Measurements from ENCODE around the gene GALNTL6.
"Not testable (repeated sequence)": the region's sequence is repeated elsewhere in the genome, so short reads cannot be mapped to it uniquely, and the experiment has no call there.

The GALNTL6 gene

GRCh38 chr4:172912468-172912867 lies 1099.3 kb downstream of the GALNTL6 start:
- H3K27ac Mint-ChIP-seq; H3K9me3 Mint-ChIP-seq; H3K27me3 Mint-ChIP-seq (ENCODE audit: low read depth); H3K4me1 Mint-ChIP-seq (ENCODE audit: low read depth); H3K36me3 Mint-ChIP-seq (ENCODE audit: low read depth); H3K4me3 Mint-ChIP-seq; DNase-seq (ENCODE audit: low spot score): not testable (repeated sequence)

- not testable (repeated sequence) for H3K9me3 Mint-ChIP-seq; DNase-seq (ENCODE audit: low spot score); H3K27me3 Mint-ChIP-seq (ENCODE audit: low read depth); H3K27ac Mint-ChIP-seq; H3K4me3 Mint-ChIP-seq; H3K4me1 Mint-ChIP-seq (ENCODE audit: low read depth); H3K36me3 Mint-ChIP-seq (ENCODE audit: low read depth)
Observed at GRCh38 chr4:172917403-172917802, 1104.2 kb downstream of the GALNTL6 start.

- no peaks in the 10 kb centered on the region for H3K4me1 Mint-ChIP-seq (ENCODE audit: low read depth)
- H3K9me3 Mint-ChIP-seq = no peaks in the 10 kb centered on the region
- H3K27me3 Mint-ChIP-seq (ENCODE audit: low read depth) = no peaks in the 10 kb centered on the region
- no peak overlapping the region for H3K4me3 Mint-ChIP-seq
- no peaks in the 10 kb centered on the region for H3K36me3 Mint-ChIP-seq (ENCODE audit: low read depth)
- DNase-seq (ENCODE audit: low spot score) = no peak
- H3K27ac Mint-ChIP-seq = no peak overlapping the region
Observed at GRCh38 chr4:172919269-172919668, 1106.1 kb downstream of the GALNTL6 start.

GRCh38 chr4:172927096-172927814 lies 1114.1 kb downstream of the GALNTL6 start:
- DNase-seq (ENCODE audit: low spot score) = no peak
- Mint-ChIP-seq H3K4me3 (no peak overlapping the region), H3K36me3 (ENCODE audit: low read depth) (no peaks in the 10 kb centered on the region), H3K4me1 (ENCODE audit: low read depth) (no peaks in the 10 kb centered on the region), H3K27me3 (ENCODE audit: low read depth) (no peaks in the 10 kb centered on the region), H3K9me3 (no peaks in the 10 kb centered on the region), H3K27ac (no peak overlapping the region)

DNA sequence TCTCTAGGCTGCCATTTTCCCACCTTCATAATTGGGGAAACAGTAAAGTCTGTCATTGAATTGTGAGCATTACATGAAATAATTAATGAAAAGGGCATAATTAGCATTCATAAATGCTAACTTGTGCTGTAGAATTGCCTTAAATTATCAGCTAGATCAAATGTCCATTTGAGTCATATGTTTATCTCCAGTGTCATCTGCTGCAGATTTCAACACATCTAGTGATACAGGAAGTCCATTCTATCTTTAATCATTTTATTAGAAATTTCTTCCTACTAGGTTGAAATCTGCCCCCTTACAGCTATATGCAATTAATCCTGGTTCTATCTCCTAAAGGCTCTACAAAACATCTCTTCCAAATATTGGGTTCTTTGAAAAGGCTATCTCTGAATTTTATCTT lies 1115.1 kb downstream of the GALNTL6 start:
- Mint-ChIP-seq H3K9me3 (no peaks in the 10 kb centered on the region), H3K4me3 (no peak overlapping the region), H3K4me1 (ENCODE audit: low read depth) (no peaks in the 10 kb centered on the region), H3K27ac (no peak overlapping the region), H3K27me3 (ENCODE audit: low read depth) (no peaks in the 10 kb centered on the region), H3K36me3 (ENCODE audit: low read depth) (no peaks in the 10 kb centered on the region)
- no peak for DNase-seq (ENCODE audit: low spot score)

- Mint-ChIP-seq H3K36me3 (ENCODE audit: low read depth) (no peaks in the 10 kb centered on the region), H3K27me3 (ENCODE audit: low read depth) (no peaks in the 10 kb centered on the region), H3K27ac (no peak overlapping the region), H3K4me1 (ENCODE audit: low read depth) (no peaks in the 10 kb centered on the region), H3K9me3 (no peaks in the 10 kb centered on the region), H3K4me3 (no peak overlapping the region)
- no peak for DNase-seq (ENCODE audit: low spot score)
Observed at GRCh38 chr4:172938072-172938829, 1125.0 kb downstream of the GALNTL6 start.

- Mint-ChIP-seq H3K27ac (no peak overlapping the region), H3K27me3 (ENCODE audit: low read depth) (no peaks in the 10 kb centered on the region), H3K4me1 (ENCODE audit: low read depth) (no peaks in the 10 kb centered on the region), H3K4me3 (no peak overlapping the region), H3K36me3 (ENCODE audit: low read depth) (no peaks in the 10 kb centered on the region), H3K9me3 (no peaks in the 10 kb centered on the region)
- no peak for DNase-seq (ENCODE audit: low spot score)
Observed at GRCh38 chr4:172938870-172939269, 1125.7 kb downstream of the GALNTL6 start.

DNA sequence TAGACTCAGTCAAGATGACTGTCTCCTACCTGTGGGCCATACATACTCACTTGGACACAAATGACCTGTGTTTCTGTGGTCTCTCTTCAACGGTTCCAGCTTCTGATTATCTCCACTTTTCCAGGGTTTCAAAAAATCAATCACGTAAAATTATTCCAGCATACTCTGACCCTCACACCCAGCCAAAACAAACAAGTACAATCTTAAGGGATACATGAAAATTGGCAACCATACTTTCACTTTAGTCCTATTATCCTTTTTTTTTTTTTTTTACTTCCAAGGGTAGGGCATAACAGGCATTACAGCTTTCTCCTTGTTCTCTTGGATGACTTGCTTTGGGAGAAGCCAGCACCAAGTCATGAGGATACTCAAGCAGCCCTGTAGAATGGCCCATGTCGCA lies 1129.6 kb downstream of the GALNTL6 start:
- Mint-ChIP-seq H3K27me3 (ENCODE audit: low read depth) (no peaks in the 10 kb centered on the region), H3K9me3 (no peaks in the 10 kb centered on the region), H3K4me3 (no peak overlapping the region), H3K36me3 (ENCODE audit: low read depth) (no peaks in the 10 kb centered on the region), H3K4me1 (ENCODE audit: low read depth) (no peaks in the 10 kb centered on the region), H3K27ac (no peak overlapping the region)
- DNase-seq (ENCODE audit: low spot score) = no peak

- Mint-ChIP-seq H3K9me3 (no peaks in the 10 kb centered on the region), H3K27me3 (ENCODE audit: low read depth) (no peaks in the 10 kb centered on the region), H3K4me1 (ENCODE audit: low read depth) (no peaks in the 10 kb centered on the region), H3K36me3 (ENCODE audit: low read depth) (no peaks in the 10 kb centered on the region), H3K27ac (no peak overlapping the region), H3K4me3 (no peak overlapping the region)
- DNase-seq (ENCODE audit: low spot score) = no peak
Observed at GRCh38 chr4:172945611-172946010, 1132.4 kb downstream of the GALNTL6 start.

DNA sequence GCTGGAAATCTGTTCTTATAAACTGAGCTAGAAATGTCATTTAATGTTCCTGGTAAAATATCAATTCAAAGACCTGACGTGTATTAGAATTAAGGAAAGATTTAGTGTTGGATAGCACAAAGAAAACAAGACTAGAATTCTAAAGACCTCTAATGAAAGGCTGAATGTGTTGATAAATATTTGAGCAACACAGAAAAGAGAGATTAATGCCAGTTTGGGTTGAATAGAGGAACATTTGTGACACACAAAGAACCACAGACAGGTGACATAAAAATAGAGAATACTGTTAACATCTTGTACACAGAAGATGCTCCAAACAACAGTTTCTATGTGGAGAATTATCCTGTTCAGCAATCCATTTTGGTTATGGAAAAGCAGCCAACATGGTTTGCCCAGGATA lies 1133.3 kb downstream of the GALNTL6 start:
- H3K4me3 Mint-ChIP-seq = no peak overlapping the region
- DNase-seq (ENCODE audit: low spot score) = no peak
- H3K9me3 Mint-ChIP-seq = no peaks in the 10 kb centered on the region
- H3K4me1 Mint-ChIP-seq (ENCODE audit: low read depth) = no peaks in the 10 kb centered on the region
- no peaks in the 10 kb centered on the region for H3K36me3 Mint-ChIP-seq (ENCODE audit: low read depth)
- H3K27me3 Mint-ChIP-seq (ENCODE audit: low read depth) = no peaks in the 10 kb centered on the region
- no peak overlapping the region for H3K27ac Mint-ChIP-seq

DNA sequence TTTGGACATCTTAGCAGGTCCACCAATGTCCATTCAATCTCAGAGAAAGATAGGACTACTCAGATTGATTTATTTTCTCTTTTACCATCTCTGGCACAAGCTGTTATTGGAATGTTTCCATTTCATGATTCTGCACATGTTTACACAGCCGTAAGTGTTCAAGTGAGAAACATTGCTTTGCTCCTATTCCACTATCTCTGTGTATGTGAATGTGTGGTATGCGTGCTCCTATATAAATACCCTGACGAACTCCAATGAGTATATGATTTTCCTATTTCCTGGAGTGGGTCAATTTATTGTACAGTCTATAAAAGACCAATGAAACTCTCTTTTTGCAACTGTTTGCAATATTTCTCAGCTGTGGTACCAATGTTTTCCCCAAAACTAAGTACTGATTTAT lies 1134.4 kb downstream of the GALNTL6 start:
- H3K4me3 Mint-ChIP-seq = no peak overlapping the region
- DNase-seq (ENCODE audit: low spot score) = no peak

DNA sequence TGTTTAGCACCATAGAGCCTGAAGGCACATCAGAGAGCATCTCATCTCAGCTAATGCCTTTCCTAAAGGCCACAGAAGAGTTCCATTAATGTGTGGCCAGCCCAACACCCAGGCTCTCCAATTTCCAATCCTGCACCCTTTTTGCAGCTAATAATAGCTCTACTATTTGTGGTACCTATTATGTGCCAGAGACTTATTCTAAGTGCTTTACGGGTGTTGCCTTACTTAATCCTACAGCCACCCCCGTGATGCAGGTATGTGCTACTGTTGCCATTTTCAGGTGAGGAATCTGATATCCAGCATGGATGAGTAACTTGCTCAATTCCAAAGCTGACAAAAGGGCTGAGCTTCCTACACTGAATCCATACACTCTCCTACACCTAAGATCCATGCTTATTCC lies 1137.8 kb downstream of the GALNTL6 start:
- H3K4me3 Mint-ChIP-seq = no peak overlapping the region
- H3K36me3 Mint-ChIP-seq (ENCODE audit: low read depth) = no peaks in the 10 kb centered on the region
- H3K9me3 Mint-ChIP-seq = no peaks in the 10 kb centered on the region
- DNase-seq (ENCODE audit: low spot score) = no peak
- no peaks in the 10 kb centered on the region for H3K4me1 Mint-ChIP-seq (ENCODE audit: low read depth)
- H3K27me3 Mint-ChIP-seq (ENCODE audit: low read depth) = no peaks in the 10 kb centered on the region
- no peak overlapping the region for H3K27ac Mint-ChIP-seq

More for the DNA sequence above, 1134.4 kb downstream of the GALNTL6 start:
- Mint-ChIP-seq H3K4me1 (ENCODE audit: low read depth) (no peaks in the 10 kb centered on the region), H3K27me3 (ENCODE audit: low read depth) (no peaks in the 10 kb centered on the region), H3K9me3 (no peaks in the 10 kb centered on the region), H3K27ac (no peak overlapping the region), H3K36me3 (ENCODE audit: low read depth) (no peaks in the 10 kb centered on the region)

GRCh38 chr4:172951679-172952451 lies 1138.7 kb downstream of the GALNTL6 start:
- no peak for DNase-seq (ENCODE audit: low spot score)
- Mint-ChIP-seq H3K27me3 (ENCODE audit: low read depth) (no peaks in the 10 kb centered on the region), H3K4me3 (no peak overlapping the region), H3K4me1 (ENCODE audit: low read depth) (no peaks in the 10 kb centered on the region), H3K9me3 (no peaks in the 10 kb centered on the region), H3K36me3 (ENCODE audit: low read depth) (no peaks in the 10 kb centered on the region), H3K27ac (no peak overlapping the region)

- H3K4me1 Mint-ChIP-seq (ENCODE audit: low read depth) = no peaks in the 10 kb centered on the region
- no peak overlapping the region for H3K27ac Mint-ChIP-seq
- no peak for DNase-seq (ENCODE audit: low spot score)
- no peaks in the 10 kb centered on the region for H3K27me3 Mint-ChIP-seq (ENCODE audit: low read depth)
- H3K9me3 Mint-ChIP-seq = no peaks in the 10 kb centered on the region
- H3K4me3 Mint-ChIP-seq = no peak overlapping the region
- no peaks in the 10 kb centered on the region for H3K36me3 Mint-ChIP-seq (ENCODE audit: low read depth)
Observed at GRCh38 chr4:172953896-172954568, 1140.8 kb downstream of the GALNTL6 start.

All from T-helper 2 cell treated with Interferon-gamma antibody and Interleukin-4, amounts not matched to agents 5 μg/mL and 100 μg/mL, for 36 hours (primary cell).